ENCODE data around the gene TRIM44. TPM values are rescaled to one million over a fixed set of nuclear protein-coding genes. Genes with fewer than 3 reads are reported as not detected.
"Not testable (repeated sequence)": the region's sequence is repeated elsewhere in the genome, so short reads cannot be mapped to it uniquely, and the experiment has no call there.

Gene TRIM44
- polyA plus RNA-seq, 4 donors, result 80.8 to 94.1 (median 86.6) TPM

- no peak for DNase-seq (ENCODE audit: low read depth in 4 of 4, low spot score in 2 of 4)
Measured at GRCh38 chr11:35631891-35632290, 30.7 kb upstream of the TRIM44 start.

DNA sequence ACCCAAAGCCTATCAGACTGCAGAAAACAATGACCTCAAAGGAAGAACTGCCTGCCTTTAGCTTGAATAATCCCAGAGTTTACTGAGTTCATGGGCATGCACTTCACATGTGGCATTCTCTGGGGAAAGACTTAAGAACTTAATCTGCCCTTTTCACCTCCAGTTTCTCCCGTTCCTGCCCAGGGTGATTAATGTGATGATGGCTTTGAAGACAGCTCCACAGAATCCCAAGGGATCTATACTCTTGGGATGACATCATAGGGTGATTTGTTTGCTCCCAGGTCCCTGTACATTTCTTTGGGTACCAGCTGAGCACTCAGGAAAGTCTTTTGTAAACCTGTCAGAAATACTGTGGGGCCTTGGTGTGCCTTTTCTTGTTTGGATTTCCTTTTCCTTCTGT lies 30.3 kb upstream of the TRIM44 start:
- DNase-seq (ENCODE audit: low read depth in 4 of 4, low spot score in 2 of 4), result no peak

DNA sequence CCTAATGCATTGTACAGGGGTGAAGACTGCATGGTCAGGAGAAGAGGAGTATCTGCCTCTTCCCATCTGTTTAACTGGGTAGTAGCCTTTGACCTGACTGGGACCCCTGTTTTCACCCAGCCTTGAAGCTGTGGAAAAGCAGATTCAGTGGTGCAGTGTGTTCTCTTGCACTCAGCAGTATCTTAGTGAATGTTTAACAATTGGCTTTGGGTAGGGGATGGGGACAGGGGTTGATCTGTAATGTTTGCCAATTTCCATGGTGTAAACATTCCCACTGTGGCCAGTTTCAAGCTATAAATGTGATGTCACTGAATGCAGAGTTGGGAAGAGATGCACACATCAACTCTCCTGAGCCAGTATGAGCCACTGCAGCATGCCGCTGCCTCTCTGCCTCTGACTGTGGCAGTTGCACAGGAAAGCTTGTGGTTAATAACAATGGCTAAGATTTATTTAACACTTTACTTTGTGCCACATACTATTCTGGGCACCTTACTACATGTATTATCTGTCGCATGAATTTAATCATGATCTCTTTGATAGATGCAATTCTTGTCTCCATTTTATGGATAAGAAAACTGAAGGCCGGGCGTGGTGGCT lies 28.6 kb upstream of the TRIM44 start:
- no peak for DNase-seq (ENCODE audit: low read depth in 4 of 4, low spot score in 2 of 4)

- no peak for DNase-seq (ENCODE audit: low read depth in 4 of 4, low spot score in 2 of 4)
Measured at GRCh38 chr11:35635933-35636332, 26.6 kb upstream of the TRIM44 start.

DNA sequence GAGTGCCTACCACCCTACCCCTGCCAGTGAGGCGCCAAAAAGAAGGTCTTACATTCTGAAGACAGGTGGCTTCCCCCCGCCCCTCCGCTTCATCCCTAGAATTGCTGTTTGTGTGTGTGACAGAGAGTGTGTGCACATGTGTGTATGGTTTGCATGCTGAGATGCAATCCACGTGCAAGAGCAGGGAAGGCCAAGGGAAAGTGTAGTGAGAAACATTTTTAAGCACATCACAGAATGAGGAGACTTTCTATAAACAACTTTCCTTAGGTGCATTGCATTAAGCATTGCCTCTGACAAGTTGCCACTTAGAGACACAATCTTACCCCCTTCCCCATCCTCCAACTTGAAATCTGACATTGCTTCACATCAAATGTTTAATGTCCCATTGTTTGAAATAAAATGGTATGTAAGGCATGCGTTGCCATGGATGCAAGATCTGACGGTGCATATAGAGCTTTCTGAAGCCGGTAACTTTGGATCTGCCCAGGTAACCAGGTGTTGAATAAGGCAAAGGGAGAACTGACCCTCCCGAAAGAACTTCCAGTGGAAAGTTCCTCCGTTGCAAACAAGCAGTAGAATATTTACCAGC lies 22.9 kb upstream of the TRIM44 start:
- no peak for DNase-seq (ENCODE audit: low read depth in 4 of 4, low spot score in 2 of 4)

DNA sequence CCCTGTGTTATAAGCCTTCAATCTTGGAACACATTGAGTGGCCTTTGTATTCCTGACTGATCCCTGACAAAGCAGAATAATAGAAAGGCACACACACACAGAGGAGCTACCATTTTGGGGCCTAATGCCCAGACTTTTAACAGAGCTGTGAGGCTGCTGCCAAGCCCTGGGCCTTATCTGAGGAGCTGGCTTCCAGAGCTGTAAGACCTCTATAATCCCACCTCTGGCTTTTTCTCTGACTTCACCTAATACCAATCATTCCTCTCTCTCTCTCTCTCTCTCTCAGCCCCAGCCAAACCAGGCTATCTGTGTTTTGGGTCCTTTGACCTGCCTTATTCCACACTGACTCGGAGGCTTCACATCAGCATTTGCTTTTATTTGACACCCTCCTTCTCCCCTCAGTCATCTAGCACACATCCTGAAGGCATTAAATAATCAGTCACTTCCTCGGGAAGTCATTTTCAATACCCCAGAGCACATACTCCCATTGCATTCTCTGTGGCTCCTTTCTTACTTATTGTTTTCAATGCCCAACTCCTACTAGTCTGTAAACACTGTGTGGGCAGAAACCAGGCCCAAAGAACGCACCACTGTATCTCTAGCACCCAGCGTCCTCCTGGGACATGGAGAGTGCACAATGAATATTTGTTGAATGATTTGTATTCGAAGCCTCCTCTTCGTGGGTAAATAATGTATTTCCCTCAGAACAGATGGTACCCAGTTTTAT lies 21.2 kb upstream of the TRIM44 start:
- no peak for DNase-seq (ENCODE audit: low read depth in 4 of 4, low spot score in 2 of 4)

DNA sequence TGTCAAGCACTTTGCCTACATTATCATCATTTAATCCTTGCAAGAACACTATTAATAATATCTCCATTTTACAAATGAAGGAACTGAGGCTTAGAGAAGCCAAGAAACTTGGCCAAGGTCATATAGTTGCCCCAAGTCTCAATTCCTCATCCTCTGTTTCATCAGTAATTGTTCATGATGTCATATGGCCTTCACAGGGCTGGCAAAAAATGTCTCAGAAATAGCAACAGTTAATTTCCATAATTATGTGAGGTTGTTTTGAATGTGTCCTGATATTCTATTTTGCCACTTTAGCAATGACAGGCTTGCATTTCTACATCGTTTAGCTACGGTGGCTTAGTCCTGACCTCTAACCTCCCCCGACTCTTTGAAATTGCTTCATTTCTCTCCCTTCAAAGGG lies 20.6 kb upstream of the TRIM44 start:
- no peak for DNase-seq (ENCODE audit: low read depth in 4 of 4, low spot score in 2 of 4)

GRCh38 chr11:35647421-35648093 lies 15.0 kb upstream of the TRIM44 start:
- DNase-seq (ENCODE audit: low read depth in 4 of 4, low spot score in 2 of 4), result no peak

DNA sequence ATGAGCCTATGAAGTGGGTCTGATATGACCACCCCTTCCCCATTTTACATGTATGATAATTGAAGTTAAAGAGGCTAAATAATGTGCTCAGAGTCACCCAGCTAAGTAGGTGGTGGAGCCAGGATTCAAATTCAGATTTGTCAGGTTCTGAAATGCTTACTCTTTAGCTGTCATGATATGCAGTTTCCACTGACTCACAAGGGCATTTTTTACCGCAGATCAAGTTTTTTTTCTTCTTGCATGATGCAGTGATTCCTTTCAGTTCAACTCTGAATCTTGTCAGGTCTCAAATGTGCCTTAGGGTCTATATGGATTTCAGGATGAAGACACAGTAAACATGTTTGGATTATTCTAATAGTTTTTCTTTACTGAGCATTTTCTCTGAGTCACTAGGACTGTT lies 12.6 kb upstream of the TRIM44 start:
- no peak for DNase-seq (ENCODE audit: low read depth in 4 of 4, low spot score in 2 of 4)

GRCh38 chr11:35650467-35650866 lies 12.1 kb upstream of the TRIM44 start:
- no peak for DNase-seq (ENCODE audit: low read depth in 4 of 4, low spot score in 2 of 4)

DNA sequence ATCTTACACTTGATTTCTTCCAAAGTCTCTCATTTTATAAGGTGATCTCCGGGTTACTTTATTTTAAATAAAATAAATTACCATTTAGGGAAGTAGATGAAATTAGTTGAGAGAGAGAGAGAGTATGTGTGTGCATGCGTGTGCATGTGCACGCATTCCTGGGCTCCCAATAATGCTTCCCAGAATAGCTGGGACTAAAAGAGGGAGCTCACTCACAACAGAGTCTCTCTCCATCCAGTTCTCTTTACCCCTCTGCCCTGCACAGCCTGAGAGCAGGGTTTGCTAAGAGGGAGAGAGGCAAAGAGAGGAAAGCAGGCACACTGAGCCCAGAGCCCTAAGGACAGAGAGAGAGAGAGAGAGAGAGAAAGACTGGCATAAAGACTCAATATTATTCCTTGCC lies 11.3 kb upstream of the TRIM44 start:
- DNase-seq (ENCODE audit: low read depth in 4 of 4, low spot score in 2 of 4), result no peak

DNA sequence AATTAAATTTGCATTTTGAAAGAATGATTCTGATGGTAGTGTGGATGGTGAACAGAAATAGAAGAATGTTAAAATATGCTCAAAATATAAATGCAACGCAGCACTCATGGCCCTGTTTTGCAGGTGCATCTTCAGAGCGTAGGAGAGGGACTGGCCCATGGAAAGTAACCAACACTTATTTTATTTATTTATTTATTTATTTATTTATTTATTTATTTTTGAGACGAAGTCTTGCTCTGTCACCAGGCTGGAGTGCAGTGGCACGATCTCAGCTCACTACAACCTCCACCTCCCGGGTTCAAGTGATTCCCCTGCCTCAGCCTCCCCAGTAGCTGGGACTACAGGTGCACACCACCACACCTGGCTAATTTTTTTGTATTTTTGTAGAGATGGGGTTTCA lies 9.8 kb upstream of the TRIM44 start:
- not testable (repeated sequence) for DNase-seq (ENCODE audit: low read depth in 4 of 4, low spot score in 2 of 4)

DNA sequence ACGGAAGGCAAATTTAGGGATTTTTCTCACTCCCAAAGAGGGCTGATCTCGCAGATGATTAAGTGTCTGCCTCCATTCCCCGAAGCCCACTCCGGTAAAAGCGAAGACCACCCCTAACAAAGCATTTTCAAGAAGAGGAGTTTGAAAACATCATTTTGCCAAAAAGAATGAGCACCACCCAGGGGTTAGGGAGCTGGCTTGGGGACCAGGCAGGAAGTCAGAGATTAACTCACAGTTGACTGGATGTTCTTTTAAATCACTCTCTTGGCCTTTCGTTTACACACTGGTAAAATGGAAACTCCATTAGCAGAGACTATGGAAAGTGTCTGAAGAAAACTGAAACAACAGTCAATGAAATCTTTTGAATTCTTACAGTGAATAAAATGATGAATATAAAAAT lies 7.9 kb upstream of the TRIM44 start:
- no peak for DNase-seq (ENCODE audit: low read depth in 4 of 4, low spot score in 2 of 4)

- no peak for DNase-seq (ENCODE audit: low read depth in 4 of 4, low spot score in 2 of 4)
Measured at GRCh38 chr11:35655254-35655653, 7.3 kb upstream of the TRIM44 start.

GRCh38 chr11:35655856-35656255 lies 6.7 kb upstream of the TRIM44 start:
- DNase-seq (ENCODE audit: low read depth in 4 of 4, low spot score in 2 of 4), result no peak

- no peak for DNase-seq (ENCODE audit: low read depth in 4 of 4, low spot score in 2 of 4)
Measured at GRCh38 chr11:35658020-35658948, 4.3 kb upstream of the TRIM44 start.

- no peak for DNase-seq (ENCODE audit: low read depth in 4 of 4, low spot score in 2 of 4)
Measured at GRCh38 chr11:35661534-35661933, 1.0 kb upstream of the TRIM44 start.

DNA sequence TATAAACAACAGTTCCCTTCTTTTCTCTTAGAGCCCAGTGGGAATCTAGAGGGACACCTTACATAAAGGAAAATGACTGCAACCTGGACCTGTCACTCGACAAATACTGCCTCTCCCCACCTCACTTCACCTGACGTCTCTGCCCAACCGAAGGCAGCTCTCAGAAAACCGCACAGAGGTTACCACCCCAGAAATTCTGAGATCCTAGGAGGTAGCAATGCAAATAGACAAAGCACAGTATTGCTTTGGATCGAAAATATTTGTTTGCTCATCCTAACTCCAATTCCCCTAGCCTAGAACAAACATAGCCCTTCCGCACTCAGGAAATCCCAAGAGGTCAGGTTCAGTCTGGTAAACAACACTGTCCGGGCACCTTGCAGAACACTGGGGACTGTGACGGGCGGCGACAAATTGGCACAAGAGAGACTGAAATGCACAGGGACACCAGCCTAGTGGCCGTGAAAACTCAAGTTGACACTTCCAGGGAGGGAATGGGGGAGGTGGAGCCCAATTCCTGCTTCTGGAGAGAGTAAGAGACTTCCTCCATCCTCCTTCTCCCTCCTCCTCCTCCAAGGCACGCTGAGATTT lies 420 bp upstream of the TRIM44 start:
- peak in 2 of 4 donors; percentile 74 to 78 for DNase-seq (ENCODE audit: low read depth in 4 of 4, low spot score in 2 of 4)

- no peak for DNase-seq (ENCODE audit: low read depth in 4 of 4, low spot score in 2 of 4)
Measured at GRCh38 chr11:35663408-35663702, 780 bp downstream of the TRIM44 start.

DNA sequence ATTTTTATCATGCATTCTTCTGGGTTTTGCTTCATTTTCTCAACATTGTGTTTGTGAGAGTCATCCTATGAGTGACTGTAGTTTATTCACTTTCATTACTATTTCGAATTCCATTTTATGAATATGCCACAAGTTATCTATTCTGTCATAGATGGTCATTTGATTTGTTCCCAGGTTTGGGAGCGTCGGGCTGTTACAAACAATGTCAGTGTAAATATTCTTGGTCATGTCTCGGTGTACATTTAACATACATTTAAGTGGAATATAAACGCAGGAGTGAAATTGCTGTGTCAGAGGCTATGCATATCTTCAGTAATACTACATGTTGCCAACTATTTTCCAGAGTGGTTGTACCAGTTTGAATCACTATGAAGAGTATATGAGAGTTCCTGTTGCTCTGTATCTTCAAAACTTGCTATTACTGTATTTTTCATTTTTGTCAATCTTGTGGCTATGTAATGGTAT lies 2.4 kb downstream of the TRIM44 start:
- no peak for DNase-seq (ENCODE audit: low read depth in 4 of 4, low spot score in 2 of 4)

All from left renal cortex interstitium (tissue), 4 donors.